Fibroblast of lung (primary cell): ENCODE results near the gene SEC31A. TPM values are rescaled to one million over a fixed set of nuclear protein-coding genes. Genes with fewer than 3 reads are reported as not detected.

Experiments
- DNase-seq, 2 donors: peaks; one replicate each; pipeline versions ENCODE4 v3.0.0 to v3.0.0-alpha.2; 2010; ENCODE audit warnings: low read depth in 2 of 2
- H2AFZ ChIP-seq: 2 replicates; pipeline ENCODE4 v1.5.1; 2012; ENCODE audit warnings: low read length, control low read depth, inconsistent platforms
- H3K27ac ChIP-seq: 2 replicates; pipeline ENCODE4 v1.5.1; 2011; ENCODE audit warnings: low read length, control low read depth; ENCODE audit not compliant: insufficient read depth
- H3K27me3 ChIP-seq: 2 replicates; pipeline ENCODE4 v1.5.1; 2011; ENCODE audit warnings: mild to moderate bottlenecking, low read length; ENCODE audit not compliant: control insufficient read depth, insufficient read depth
- H3K36me3 ChIP-seq: 2 replicates; pipeline ENCODE4 v1.5.1; 2011; ENCODE audit warnings: low read length; ENCODE audit not compliant: control insufficient read depth, insufficient read depth
- H3K4me1 ChIP-seq: 2 replicates; pipeline ENCODE4 v1.5.1; 2011; ENCODE audit warnings: low read length; ENCODE audit not compliant: control insufficient read depth, insufficient read depth; ENCODE audit errors: extremely low read depth
- H3K4me2 ChIP-seq: 2 replicates; pipeline ENCODE4 v1.5.1; 2011; ENCODE audit warnings: low read length, control low read depth; ENCODE audit not compliant: insufficient read depth; ENCODE audit errors: extremely low read depth
- H3K4me3 ChIP-seq, 4 experiments: fragments of 200-600 bp in 1 of 4; sonication (generic) in 1 of 4; replicated peaks in 1 of 4; 2 replicates each; pipeline ENCODE4 v1.5.1; 2011 to 2016; ENCODE audit warnings: low read length in 4 of 4, low read depth in 3 of 4, mild to moderate bottlenecking in 3 of 4, control low read depth in 2 of 4, inconsistent platforms in 1 of 4, mixed read lengths in 1 of 4; ENCODE audit not compliant: insufficient read depth in 1 of 4; ENCODE audit errors: control extremely low read depth in 1 of 4
- H3K79me2 ChIP-seq: 2 replicates; pipeline ENCODE4 v1.5.1; 2012; ENCODE audit warnings: mild to moderate bottlenecking, low read length, inconsistent platforms; ENCODE audit not compliant: control insufficient read depth, insufficient read depth
- H3K9ac ChIP-seq: 2 replicates; pipeline ENCODE4 v1.5.1; 2011; ENCODE audit warnings: mild to moderate bottlenecking, low read length, control low read depth; ENCODE audit not compliant: insufficient read depth
- H3K9me3 ChIP-seq: 2 replicates; pipeline ENCODE4 v1.5.1; 2012; ENCODE audit warnings: low read depth, low read length; ENCODE audit not compliant: control insufficient read depth, insufficient read depth
- H4K20me1 ChIP-seq: 2 replicates; pipeline ENCODE4 v1.5.1; 2011; ENCODE audit warnings: low read length; ENCODE audit not compliant: control insufficient read depth, insufficient read depth; ENCODE audit errors: extremely low read depth
- EZH2 ChIP-seq: IDR thresholded peaks from 2 replicates; pipeline ENCODE4 v1.5.1; 2012; ENCODE audit warnings: low read length, control low read depth, mild to moderate bottlenecking; ENCODE audit errors: missing control alignments
- polyA plus RNA-seq, 2 donors: library from polyadenylated mRNA; depleted of rRNA in 1 of 2; stranded (reverse) in 1 of 2; unstranded in 1 of 2; fragments of >200 nt; gene quantifications; 2 replicates each; pipeline ENCODE4 v1.2.1, GENCODE V29; 2011 to 2012; ENCODE audit warnings: missing spikeins in 1 of 2
- total RNA-seq: library from RNA; depleted of rRNA; stranded (reverse); fragments of >200 nt; gene quantifications from 2 replicates; pipeline ENCODE4 v1.2.1, GENCODE V29; 2014
- TF ChIP-seq, protein P1 (sequence below), 2 donors: IDR thresholded peaks in 1 of 2; conservative IDR thresholded peaks in 1 of 2; 1 replicate in 1 of 2; 2 replicates in 1 of 2; pipeline ENCODE4 v1.5.1; 2011 to 2012; ENCODE audit warnings: low read length in 2 of 2, control low read depth in 1 of 2, inconsistent platforms in 1 of 2, low read depth in 1 of 2, mild to moderate bottlenecking in 1 of 2

SEC31A gene
- total and polyA plus RNA-seq, 2 donors (not counting 1 experiment from before 2014, with no cell fraction given), result 342 to 472 TPM

DNA sequence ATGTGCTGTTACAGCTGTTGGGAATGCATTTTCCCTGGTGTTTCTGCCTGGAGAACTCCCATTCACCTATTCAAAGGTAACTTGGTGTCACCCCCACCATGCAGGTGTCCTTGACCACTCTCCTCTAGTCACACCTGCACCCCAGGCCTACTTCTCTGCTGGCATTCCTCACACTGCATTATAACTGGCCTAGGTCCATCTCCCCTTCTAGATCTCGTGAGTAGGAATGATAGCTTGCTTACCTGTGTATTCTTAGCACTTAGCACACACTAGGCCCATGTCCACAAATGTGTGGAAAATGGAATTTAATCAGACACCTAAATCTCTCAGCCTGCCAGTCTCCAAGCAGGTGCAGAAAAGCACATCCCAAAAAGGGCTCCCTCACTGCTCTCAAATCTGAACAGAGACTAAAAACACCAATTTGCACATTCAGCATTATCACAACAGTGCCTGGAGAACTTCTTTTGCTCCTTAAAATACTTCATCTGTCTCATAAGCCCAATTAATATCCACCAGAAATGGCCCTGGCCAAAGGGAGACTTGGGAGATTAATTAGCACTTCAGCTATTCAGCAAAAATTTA lies 110.7 kb downstream of the SEC31A start:
- Histone ChIP-seq H3K9me3 (no peaks in the 10 kb centered on the region), H3K4me1 (peaks cover 4% of the 10 kb centered on the region), H2AFZ (no peak overlapping the region), H3K27me3 (no peaks in the 10 kb centered on the region), H3K36me3 (no peaks in the 10 kb centered on the region), H3K79me2 (no peaks in the 10 kb centered on the region), H3K9ac (no peak overlapping the region), H4K20me1 (no peaks in the 10 kb centered on the region), H3K4me3 (no peak overlapping the region), H3K4me2 (no peak overlapping the region), H3K27ac (no peak overlapping the region)
- no peak for TF ChIP-seq EZH2
- TF ChIP-seq, protein P1, sequence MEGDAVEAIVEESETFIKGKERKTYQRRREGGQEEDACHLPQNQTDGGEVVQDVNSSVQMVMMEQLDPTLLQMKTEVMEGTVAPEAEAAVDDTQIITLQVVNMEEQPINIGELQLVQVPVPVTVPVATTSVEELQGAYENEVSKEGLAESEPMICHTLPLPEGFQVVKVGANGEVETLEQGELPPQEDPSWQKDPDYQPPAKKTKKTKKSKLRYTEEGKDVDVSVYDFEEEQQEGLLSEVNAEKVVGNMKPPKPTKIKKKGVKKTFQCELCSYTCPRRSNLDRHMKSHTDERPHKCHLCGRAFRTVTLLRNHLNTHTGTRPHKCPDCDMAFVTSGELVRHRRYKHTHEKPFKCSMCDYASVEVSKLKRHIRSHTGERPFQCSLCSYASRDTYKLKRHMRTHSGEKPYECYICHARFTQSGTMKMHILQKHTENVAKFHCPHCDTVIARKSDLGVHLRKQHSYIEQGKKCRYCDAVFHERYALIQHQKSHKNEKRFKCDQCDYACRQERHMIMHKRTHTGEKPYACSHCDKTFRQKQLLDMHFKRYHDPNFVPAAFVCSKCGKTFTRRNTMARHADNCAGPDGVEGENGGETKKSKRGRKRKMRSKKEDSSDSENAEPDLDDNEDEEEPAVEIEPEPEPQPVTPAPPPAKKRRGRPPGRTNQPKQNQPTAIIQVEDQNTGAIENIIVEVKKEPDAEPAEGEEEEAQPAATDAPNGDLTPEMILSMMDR (conservative IDR thresholded peaks at IDR 0.05 in 1 of 2, IDR thresholded peaks at IDR 0.05 in 1 of 2; ENCODE audit: low read depth in 1 of 2, low read length in 2 of 2), result no peak
- DNase-seq, result no peak

DNA sequence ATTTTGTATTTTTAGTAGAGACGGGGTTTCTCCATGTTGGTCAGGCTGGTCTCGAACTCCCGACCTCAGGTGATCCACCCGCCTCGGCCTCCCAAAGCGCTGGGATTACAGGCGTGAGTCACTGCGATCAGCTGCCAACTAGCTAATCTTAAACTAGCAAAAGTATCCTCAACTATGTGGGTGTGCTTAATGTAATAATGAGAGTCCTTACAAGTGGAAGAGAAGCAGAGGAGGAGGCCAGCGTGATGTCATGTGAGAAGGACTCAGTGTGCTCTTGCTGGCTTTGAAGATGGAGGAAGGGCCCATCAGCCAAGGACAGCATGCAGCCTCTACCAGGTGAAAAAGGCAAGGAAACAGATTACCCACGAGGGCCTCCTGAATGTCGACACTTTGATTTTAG lies 111.9 kb downstream of the SEC31A start:
- H2AFZ ChIP-seq, result no peak overlapping the region
- DNase-seq, result peak in 1 of 2 donors; percentile 75
- no peaks in the 10 kb centered on the region for H3K9me3 ChIP-seq
- no peak overlapping the region for H3K27ac ChIP-seq
- H4K20me1 ChIP-seq, result no peaks in the 10 kb centered on the region
- H3K79me2 ChIP-seq, result no peaks in the 10 kb centered on the region
- TF ChIP-seq EZH2, result no peak
- TF ChIP-seq, protein P1 (conservative IDR thresholded peaks at IDR 0.05 in 1 of 2, IDR thresholded peaks at IDR 0.05 in 1 of 2; ENCODE audit: low read depth in 1 of 2, low read length in 2 of 2), result no peak
- H3K9ac ChIP-seq, result no peak overlapping the region
- H3K4me2 ChIP-seq, result no peak overlapping the region
- H3K36me3 ChIP-seq, result no peaks in the 10 kb centered on the region
- no peaks in the 10 kb centered on the region for H3K4me1 ChIP-seq
- H3K4me3 ChIP-seq, result no peak overlapping the region
- H3K27me3 ChIP-seq, result no peaks in the 10 kb centered on the region

DNA sequence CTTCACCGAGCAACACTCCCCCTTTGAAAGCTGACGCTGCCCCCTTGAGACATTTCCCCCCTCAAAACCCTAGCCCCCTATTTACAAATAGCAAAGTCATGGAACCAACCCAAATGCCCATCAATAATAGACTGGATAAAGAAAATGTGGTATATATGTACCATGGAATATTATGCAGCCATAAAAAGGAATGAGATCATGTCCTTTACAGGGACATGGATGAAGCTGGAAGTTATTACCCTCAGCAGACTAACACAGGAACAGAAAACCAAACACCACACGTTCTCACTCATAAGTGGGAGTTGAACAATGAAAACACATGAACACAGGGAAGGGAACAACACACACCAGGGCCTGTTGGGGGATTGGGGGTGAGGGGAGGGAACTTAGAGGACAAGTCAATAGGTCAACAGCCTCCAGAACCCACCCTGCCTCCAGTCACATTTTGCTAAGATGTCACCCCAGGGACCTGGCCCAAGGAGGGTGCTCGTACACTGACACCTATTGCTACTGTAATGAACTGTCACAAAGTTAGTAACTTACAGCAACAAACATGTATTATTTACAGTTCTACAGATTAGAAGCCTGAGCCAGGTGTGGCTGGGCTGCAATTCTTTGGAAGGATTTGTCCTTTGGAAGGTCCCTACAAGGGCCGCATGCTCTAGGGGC lies 113.0 kb downstream of the SEC31A start:
- H3K9ac ChIP-seq, result no peak overlapping the region
- H2AFZ ChIP-seq, result no peak overlapping the region
- no peak overlapping the region for H3K4me3 ChIP-seq
- H3K9me3 ChIP-seq, result no peaks in the 10 kb centered on the region
- no peaks in the 10 kb centered on the region for H3K4me1 ChIP-seq
- H3K36me3 ChIP-seq, result no peaks in the 10 kb centered on the region
- H3K4me2 ChIP-seq, result no peak overlapping the region
- no peak overlapping the region for H3K27ac ChIP-seq
- DNase-seq, result no peak
- TF ChIP-seq, protein P1 (conservative IDR thresholded peaks at IDR 0.05 in 1 of 2, IDR thresholded peaks at IDR 0.05 in 1 of 2; ENCODE audit: low read depth in 1 of 2, low read length in 2 of 2), result no peak
- no peak for TF ChIP-seq EZH2
- no peaks in the 10 kb centered on the region for H4K20me1 ChIP-seq
- no peaks in the 10 kb centered on the region for H3K79me2 ChIP-seq
- no peaks in the 10 kb centered on the region for H3K27me3 ChIP-seq
